ENCODE results near the gene ACAP3.

The ACAP3 gene

DNA sequence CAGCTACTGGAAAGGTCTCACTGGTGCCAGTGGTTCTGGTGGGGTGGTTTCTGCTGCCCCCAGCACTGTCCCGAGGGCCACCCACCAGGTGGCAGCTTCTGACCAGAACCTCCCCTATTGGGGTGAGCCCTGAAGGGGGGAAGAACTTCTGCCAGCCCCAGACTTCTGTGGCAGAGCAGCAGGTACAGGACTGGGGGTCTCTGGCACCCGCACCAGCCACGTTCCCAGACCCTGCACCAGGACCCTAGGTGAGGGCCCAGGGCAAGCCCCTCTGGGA lies 2.3 kb upstream of the ACAP3 start:
- peaks cover 24 to 38% of the 10 kb centered on the region in 2 donors for H3K4me1 Mint-ChIP-seq
- DNase-seq (no peak), ATAC-seq (replicated peaks) (no peak)
- H3K4me3 Mint-ChIP-seq = peak overlapping the region; percentile 85 to 89
- peak overlapping the region; percentile 31 for H3K27ac Mint-ChIP-seq
- H3K27me3 Mint-ChIP-seq = no peaks in the 10 kb centered on the region
- peaks cover 12 to 21% of the 10 kb centered on the region in 2 donors for H3K36me3 Mint-ChIP-seq
- no peaks in the 10 kb centered on the region for H3K9me3 Mint-ChIP-seq

DNA sequence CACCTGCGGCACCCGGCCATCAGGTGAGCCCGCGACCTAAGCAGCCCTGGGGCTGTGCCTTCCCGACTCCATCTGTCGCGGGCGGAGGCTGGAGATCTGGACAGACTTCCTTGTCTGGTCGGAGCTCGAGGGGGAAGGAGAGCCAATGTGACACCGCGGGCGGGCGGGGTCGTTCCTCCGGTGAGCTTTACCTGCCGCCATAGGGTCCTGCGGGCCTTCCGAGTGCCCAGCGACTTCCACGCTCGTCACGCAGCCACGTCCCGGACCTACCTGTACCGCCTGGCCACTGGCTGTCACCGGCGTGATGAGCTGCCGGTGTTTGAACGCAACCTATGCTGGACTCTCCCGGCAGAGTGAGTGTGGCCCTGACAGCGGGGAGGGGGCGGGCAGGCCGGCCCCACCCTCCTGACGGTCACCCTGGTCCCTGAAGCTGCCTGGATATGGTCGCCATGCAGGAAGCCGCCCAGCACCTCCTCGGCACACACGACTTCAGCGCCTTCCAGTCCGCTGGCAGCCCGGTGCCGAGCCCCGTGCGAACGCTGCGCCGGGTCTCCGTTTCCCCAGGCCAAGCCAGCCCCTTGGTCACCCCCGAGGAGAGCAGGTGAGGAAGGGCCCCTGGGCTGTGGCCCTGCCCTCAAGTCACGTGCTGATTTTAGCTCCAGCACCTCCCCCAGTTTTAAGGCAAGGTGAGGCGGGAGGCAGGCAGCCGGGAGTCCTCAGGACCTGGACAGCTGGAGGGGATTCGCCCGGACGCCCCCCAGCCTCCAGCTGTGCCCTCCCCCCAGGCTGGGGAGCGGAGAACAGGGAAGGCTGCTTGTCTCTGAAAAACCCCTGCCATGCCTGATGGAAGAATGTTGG lies 1.8 kb upstream of the ACAP3 start:
- Mint-ChIP-seq H3K9me3 (no peaks in the 10 kb centered on the region), H3K27ac (peak overlapping the region; percentile 82), H3K4me1 (peaks cover 26 to 43% of the 10 kb centered on the region in 2 donors), H3K4me3 (peak overlapping the region; percentile 85 to 89), H3K36me3 (peaks cover 9 to 16% of the 10 kb centered on the region in 2 donors), H3K27me3 (no peaks in the 10 kb centered on the region)
- DNase-seq (no peak), ATAC-seq (replicated peaks) (no peak)

DNA sequence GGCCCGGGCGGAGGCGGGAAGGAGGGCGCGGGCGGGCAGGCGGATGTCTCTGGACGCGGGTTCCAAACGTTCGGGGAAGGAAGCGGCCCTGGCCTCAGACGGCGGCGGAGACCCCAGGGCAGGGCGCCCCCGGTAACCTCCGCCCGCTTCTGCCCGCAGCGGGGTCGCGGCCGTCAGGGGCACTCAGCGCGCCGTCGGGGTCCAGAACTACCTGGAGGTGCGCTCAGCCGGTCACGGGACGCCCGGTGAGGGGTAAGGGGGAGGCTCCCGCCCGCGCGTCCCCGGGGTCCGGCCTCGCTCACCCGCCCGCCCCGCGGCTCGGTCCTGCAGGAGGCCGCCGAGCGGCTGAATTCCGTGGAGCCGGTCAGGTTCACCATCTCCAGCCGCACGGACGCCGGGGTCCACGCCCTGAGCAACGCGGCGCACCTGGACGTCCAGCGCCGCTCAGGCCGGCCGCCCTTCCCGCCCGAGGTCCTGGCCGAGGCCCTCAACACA lies 1.1 kb upstream of the ACAP3 start:
- Mint-ChIP-seq H3K4me1 (peaks cover 29 to 45% of the 10 kb centered on the region in 2 donors), H3K4me3 (peak overlapping the region; percentile 85 to 89), H3K27ac (peak overlapping the region; percentile 92), H3K9me3 (no peaks in the 10 kb centered on the region), H3K36me3 (peaks cover 9 to 13% of the 10 kb centered on the region in 2 donors), H3K27me3 (no peaks in the 10 kb centered on the region)
- ATAC-seq (replicated peaks) (no peak), DNase-seq (no peak)

DNA sequence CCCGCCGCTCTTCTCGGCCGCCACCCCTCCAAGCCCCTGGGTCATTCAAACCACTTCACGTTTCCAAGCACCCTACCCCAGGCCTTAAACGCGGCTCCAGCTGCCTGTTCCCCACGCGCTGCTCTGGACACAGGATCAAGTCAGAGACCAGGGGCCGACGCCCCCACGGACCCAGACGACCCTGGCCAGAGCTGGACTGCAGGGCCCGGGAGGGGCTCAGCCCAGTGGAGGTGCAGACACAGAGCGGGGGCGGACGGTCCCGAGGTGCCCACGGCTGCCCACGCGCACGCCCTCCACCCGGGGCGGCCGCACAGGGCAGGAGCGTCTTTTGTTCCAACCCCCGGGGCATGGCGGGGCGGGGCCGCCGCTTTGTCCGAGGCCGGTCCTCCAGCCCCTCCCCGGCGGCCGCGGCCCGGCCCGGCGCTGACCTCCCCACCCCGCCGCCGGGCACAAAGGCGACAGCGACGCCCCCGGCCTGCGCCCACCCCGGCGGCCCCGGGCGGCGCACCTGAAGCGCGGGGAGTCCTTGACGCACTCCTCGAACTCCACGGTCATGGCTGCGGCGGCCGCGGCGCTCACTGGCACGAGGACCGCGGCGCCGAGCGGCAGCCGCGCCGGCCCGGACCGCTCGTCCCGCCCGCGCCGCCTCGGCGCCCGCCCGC lies 338 bp downstream of the ACAP3 start:
- Mint-ChIP-seq H3K4me3 (peak overlapping the region; percentile 82 to 89), H3K36me3 (peaks cover 0 to 5% of the 10 kb centered on the region in 2 donors), H3K4me1 (peaks cover 32 to 45% of the 10 kb centered on the region in 2 donors), H3K27ac (peak overlapping the region; percentile 73), H3K27me3 (no peaks in the 10 kb centered on the region), H3K9me3 (no peaks in the 10 kb centered on the region)
- DNase-seq (peak; percentile 27), ATAC-seq (replicated peaks) (peak; percentile 1 to 3)

DNA sequence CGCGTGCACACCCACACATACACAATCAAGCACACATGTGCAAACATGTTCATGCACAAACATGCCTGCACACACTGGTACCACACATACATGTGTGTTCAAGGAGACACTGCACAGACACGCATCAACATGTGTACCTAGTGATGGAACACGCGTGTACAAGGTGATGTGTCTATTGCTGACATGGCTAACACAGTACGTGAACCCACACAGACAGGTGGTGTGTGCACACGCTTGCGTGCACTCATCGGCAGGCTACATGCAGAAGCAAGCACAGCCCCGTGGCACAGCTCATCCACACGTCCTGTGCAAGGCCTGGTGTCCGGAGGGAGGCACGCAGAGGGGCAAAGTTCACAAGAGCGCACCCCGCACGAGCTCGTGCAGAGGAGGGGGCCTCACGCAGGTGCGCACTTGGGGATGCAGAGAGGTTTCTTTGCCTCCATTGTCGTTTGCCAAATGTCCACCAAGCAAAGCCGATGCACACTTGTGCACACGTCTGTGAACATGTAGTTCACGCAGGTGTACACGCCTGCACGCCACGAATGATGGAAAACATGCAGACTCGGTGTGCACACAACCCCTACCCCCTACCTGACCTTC lies 969 bp downstream of the ACAP3 start:
- H3K4me3 Mint-ChIP-seq = peak overlapping the region; percentile 82 to 89
- H3K27me3 Mint-ChIP-seq = no peaks in the 10 kb centered on the region
- no peak for ATAC-seq (replicated peaks)
- H3K4me1 Mint-ChIP-seq = peaks cover 32 to 45% of the 10 kb centered on the region in 2 donors
- H3K27ac Mint-ChIP-seq = peak overlapping the region; percentile 67
- H3K9me3 Mint-ChIP-seq = no peaks in the 10 kb centered on the region
- peaks cover 1 to 5% of the 10 kb centered on the region in 2 donors for H3K36me3 Mint-ChIP-seq
- no peak for DNase-seq

DNA sequence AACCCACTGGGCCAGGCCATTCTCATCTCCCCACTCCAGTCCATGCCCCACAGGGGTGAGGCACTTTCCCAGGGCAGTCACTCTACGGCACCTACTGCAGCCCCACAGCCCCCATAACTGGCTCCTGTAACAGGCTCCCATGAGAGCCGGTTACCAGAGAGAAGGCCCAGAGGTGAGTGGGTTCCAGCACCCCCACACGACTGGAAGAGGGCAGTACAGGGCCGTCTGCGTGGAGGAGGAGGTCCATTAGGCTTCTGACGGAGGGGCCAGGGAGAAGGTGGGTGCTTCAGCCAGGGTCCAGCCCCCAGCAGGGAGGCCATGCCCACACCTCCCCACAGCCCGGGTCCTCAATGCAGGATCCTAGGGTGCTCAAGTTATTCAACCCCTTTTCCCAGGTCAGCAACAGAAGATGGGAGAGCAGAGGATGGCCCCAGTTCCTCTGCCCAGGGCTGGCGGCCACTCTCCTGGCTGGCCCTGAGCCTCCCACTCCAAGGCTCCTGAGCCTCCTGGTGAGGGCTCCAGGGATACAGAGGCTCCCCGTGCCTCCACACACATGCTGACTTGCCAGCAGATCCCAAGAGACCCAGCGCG lies 1.6 kb downstream of the ACAP3 start:
- ATAC-seq (replicated peaks) = no peak
- no peak for DNase-seq
- no peaks in the 10 kb centered on the region for H3K27me3 Mint-ChIP-seq

DNA sequence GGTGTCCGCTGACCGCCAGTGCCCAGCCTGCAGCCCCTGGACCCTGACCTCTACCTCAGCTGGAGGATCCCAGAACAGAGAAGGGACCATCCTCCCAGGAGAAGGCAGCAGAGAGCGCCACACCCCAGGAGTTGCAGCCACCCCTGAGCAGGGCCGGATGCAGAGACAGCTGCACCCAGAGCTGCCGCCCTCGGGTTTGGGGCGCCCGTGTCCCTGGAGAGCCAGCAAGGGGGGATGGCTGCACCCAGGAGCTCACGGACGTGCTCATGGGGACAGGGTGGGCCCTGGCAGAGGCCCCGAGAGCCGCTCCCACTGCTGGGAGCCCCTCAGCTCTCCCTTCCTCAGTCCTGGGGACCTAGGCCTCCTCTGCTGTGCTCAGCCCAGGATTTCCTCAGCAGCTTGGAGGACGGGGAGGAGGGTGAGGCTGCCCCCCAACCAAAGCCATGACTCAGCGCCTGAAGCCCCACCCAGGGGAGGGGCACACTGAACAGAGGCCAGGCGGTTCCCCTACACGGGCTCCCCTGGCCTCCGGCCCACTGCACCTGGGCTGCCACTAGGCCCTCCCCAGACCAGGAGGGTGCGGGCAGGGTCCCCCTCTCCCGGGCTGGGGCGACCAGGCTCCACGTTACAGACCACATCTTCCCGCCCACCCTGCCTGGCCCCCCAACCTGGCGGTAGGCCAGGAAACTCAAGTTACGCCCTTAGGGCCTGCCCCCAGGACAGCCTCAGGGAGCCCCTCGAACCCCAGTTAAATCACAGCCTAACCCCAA lies 2.2 kb downstream of the ACAP3 start:
- Mint-ChIP-seq H3K27me3 (no peaks in the 10 kb centered on the region), H3K36me3 (peaks cover 1 to 2% of the 10 kb centered on the region in 2 donors), H3K4me1 (peaks cover 31 to 41% of the 10 kb centered on the region in 2 donors), H3K9me3 (no peaks in the 10 kb centered on the region), H3K4me3 (peak overlapping the region; percentile 82 to 89), H3K27ac (peak overlapping the region; percentile 86)
- peak; percentile 26 to 28 for ATAC-seq (replicated peaks)
- peak; percentile 43 for DNase-seq

More for the DNA sequence above, 1.6 kb downstream of the ACAP3 start:
- Mint-ChIP-seq H3K9me3 (no peaks in the 10 kb centered on the region), H3K4me3 (peak overlapping the region; percentile 82 to 89), H3K36me3 (peaks cover 1 to 5% of the 10 kb centered on the region in 2 donors), H3K27ac (peak overlapping the region; percentile 86), H3K4me1 (peaks cover 32 to 45% of the 10 kb centered on the region in 2 donors)

DNA sequence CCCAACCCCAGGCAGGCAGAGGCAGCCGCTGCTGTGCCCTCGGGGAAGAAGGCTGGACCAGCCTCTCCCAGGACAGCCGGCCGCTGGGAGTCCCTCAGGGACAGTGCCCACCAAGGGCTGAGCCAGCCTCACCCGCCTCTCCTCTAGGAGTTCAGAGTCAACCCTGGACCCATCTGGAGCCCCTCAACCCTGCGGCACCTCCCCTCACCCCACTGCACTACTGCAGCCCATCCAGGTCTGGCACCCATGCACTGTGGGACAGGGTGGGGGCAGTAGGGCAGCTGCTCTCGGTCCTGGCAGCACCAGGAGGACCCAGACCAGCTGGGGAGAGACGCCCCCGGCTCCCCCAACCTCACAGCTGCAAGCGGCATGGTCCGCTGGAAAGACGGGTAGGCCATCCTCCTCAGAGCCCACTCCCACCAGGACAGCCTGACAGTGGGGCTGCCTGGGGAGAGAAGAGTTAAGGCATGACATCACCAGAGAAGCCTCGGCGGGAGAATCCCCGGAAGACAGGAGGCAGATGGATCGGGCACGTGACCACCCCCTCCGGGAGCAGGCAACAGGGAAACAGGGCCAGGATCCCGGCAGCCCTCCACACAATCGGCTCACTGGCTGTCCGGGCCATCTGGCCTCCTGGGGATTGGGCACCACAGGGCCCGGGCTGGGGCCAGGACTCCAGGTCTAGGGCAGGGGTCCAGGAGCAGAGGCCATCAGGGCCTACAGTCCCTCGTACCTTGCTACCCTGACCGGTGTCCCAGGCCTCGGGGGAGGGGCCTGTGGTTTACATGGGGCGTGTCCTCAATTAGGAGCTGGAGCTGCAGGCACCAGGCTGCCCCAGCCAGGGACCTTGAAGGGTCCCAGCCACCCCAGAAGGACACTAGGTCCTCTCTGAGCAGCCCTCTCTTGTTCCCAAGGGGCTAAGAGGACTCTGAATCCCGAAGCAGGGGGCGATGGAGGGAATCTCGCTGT lies 3.1 kb downstream of the ACAP3 start:
- ATAC-seq (replicated peaks) (no peak), DNase-seq (no peak)
- Mint-ChIP-seq H3K27me3 (no peaks in the 10 kb centered on the region), H3K4me1 (peaks cover 26 to 34% of the 10 kb centered on the region in 2 donors), H3K9me3 (no peaks in the 10 kb centered on the region), H3K4me3 (peak overlapping the region in 1 of 2 donors; percentile 89), H3K27ac (peak overlapping the region; percentile 84), H3K36me3 (peaks cover 0 to 1% of the 10 kb centered on the region in 2 donors)

DNA sequence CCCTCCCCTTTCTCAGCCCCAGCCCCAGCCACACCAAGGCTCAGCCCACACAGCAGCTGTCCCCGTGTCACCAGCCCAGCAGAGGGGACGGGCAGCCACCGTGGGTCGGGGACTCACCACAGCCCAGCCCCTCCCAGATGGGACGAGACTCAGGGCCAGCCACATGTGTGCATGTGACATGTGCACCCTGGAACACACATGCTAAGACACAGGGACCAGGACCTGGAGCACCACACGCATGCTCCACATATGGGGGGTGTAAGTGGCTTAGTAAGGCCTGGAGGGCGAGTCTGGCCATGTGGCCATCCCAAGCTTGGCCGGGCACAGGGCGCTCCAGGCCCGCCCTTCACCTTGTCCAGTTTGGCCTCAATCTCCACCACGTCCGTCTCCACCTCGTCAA lies 4.0 kb downstream of the ACAP3 start:
- ATAC-seq (replicated peaks) (no peak), DNase-seq (no peak)
- Mint-ChIP-seq H3K9me3 (no peaks in the 10 kb centered on the region), H3K4me1 (peaks cover 26 to 31% of the 10 kb centered on the region in 2 donors), H3K27ac (no peak overlapping the region), H3K36me3 (peaks cover 0 to 3% of the 10 kb centered on the region in 2 donors), H3K27me3 (no peaks in the 10 kb centered on the region), H3K4me3 (no peak overlapping the region)

DNA sequence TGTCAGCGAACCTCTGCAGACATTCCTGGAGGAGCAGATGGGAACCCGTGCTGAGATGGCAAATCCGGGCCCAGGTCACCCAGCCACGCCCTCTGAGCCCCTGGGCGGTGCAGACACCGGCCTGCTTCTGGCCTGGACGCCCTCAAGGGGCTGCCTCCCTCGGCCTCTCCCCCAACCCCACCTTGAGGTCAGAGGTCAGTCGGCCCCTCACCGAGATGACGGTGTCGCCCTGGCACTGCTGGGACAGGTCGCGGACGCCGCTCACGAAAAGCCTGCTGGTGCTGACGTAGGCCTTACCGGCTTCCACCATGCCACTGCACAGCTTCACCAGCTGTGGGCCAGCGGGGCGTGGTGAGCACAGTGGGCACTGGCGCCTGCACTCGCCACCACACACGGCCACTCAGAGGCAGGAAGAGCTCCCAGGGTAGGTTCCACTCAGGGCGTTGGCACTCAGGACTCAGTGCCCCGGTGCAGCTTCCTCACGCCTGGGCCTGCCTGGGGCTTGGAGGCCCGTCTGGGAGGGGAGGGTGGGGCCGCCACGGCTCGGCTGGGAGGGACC lies 4.7 kb downstream of the ACAP3 start:
- Mint-ChIP-seq H3K4me3 (no peak overlapping the region), H3K9me3 (no peaks in the 10 kb centered on the region), H3K36me3 (peaks cover 0 to 4% of the 10 kb centered on the region in 2 donors), H3K27me3 (no peaks in the 10 kb centered on the region), H3K27ac (no peak overlapping the region), H3K4me1 (peaks cover 26 to 31% of the 10 kb centered on the region in 2 donors)
- ATAC-seq (replicated peaks) = no peak
- DNase-seq = no peak

DNA sequence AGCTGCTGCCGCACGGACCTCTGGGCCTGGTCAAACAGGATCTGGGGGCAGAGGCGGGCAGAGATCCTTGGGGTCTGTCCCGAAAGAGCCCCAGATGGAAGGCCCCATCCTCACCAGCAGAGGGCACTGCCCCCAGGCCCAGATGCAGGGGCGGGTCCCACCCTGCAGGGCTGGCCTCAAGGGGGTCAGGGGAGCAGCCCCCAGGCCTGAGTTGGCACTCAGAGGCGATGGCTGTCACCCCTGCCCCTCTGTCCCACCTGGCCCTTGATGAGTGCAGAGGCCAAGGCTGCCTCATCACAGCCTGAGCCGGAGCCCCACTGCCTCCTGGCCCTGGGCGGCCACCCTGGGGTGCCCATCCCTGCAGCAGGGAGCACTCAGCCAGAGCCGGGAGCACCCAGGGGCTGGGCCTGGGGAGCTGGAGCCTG lies 5.7 kb downstream of the ACAP3 start:
- Mint-ChIP-seq H3K4me1 (peaks cover 24 to 27% of the 10 kb centered on the region in 2 donors), H3K9me3 (no peaks in the 10 kb centered on the region), H3K27ac (no peak overlapping the region), H3K27me3 (no peaks in the 10 kb centered on the region), H3K4me3 (no peak overlapping the region), H3K36me3 (peaks cover 0 to 5% of the 10 kb centered on the region in 2 donors)
- no peak for DNase-seq
- ATAC-seq (replicated peaks) = no peak

DNA sequence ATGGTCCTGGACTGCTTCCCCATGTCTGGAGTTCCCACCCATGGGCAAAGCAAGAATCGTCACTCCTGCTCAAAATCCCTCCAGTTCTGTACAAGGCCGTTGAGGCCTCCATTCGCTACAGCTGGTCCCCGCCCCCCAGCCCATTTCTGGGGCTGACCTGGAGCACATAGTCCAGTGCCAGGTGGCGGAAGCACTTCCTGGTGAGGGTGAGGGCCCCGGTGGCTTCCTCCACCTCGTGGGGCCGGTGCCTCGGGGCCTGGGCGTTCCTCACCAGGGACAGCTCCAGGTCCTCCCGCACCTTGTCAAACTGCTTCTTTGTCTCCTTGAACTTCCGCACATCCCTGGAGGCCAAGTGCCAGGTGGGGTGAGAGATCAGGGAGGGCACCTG lies 7.4 kb downstream of the ACAP3 start:
- H3K9me3 Mint-ChIP-seq = no peaks in the 10 kb centered on the region
- no peaks in the 10 kb centered on the region for H3K27me3 Mint-ChIP-seq
- H3K4me1 Mint-ChIP-seq = peaks cover 10 to 11% of the 10 kb centered on the region in 2 donors
- no peak for ATAC-seq (replicated peaks)
- H3K27ac Mint-ChIP-seq = no peak overlapping the region
- H3K4me3 Mint-ChIP-seq = no peak overlapping the region
- DNase-seq = no peak
- H3K36me3 Mint-ChIP-seq = peaks cover 0 to 8% of the 10 kb centered on the region in 2 donors
